A673 (cell line): ENCODE measurements around the gene NBAS. TPM values are rescaled to one million over a fixed set of nuclear protein-coding genes. Genes with fewer than 3 reads are reported as not detected.

Source experiments
- BruUV-seq: library from RNA; stranded (reverse); fragments of 400-500 nt; replicated peaks from 2 replicates; lab custom pipeline; 2021; lab: Mats Ljungman, UMichigan
- CTCF ChIA-PET: fragments of 300-600 bp; sonication (Branson Sonifier 250); formaldehyde crosslinking; loops from one replicate; lab custom pipeline; 2022; ENCODE audit warnings: antibody characterized with exemption; lab: Charles Lee
- POLR2A ChIA-PET: fragments of 300-600 bp; sonication (Branson Sonifier 250); formaldehyde crosslinking; loops from one replicate; lab custom pipeline; 2022; ENCODE audit warnings: antibody characterized with exemption; ENCODE audit not compliant: low non-redundant PET; lab: Charles Lee
- DNase-seq: peaks from one replicate; pipeline ENCODE4 v3.0.0-alpha.2; 2015; ENCODE audit warnings: low spot score
- H3K27ac ChIP-seq: fragments of 200-600 bp; sonication (generic); 2 replicates; pipeline ENCODE4 v1.5.1; 2016; ENCODE audit warnings: mixed run types, low read depth, mild to moderate bottlenecking, mixed read lengths, antibody characterized with exemption, low read length; ENCODE audit not compliant: poor library complexity, severe bottlenecking
- H3K27me3 ChIP-seq: fragments of 200-600 bp; sonication (generic); replicated peaks from 2 replicates; pipeline ENCODE4 v1.6.1; 2017; ENCODE audit warnings: mixed run types, low read depth, mild to moderate bottlenecking, mixed read lengths, antibody characterized with exemption, low read length; ENCODE audit not compliant: insufficient read depth, poor library complexity
- H3K36me3 ChIP-seq: fragments of 200-600 bp; sonication (generic); 2 replicates; pipeline ENCODE4 v1.6.1; 2016; ENCODE audit warnings: mixed run types, mild to moderate bottlenecking, mixed read lengths, antibody characterized with exemption, low read length; ENCODE audit not compliant: insufficient read depth, poor library complexity, severe bottlenecking
- H3K4me1 ChIP-seq: fragments of 200-600 bp; sonication (generic); 2 replicates; pipeline ENCODE4 v1.6.1; 2017; ENCODE audit warnings: mixed run types, mild to moderate bottlenecking, mixed read lengths, antibody characterized with exemption, low read length; ENCODE audit not compliant: insufficient read depth, poor library complexity, severe bottlenecking
- H3K4me3 ChIP-seq: fragments of 200-600 bp; sonication (generic); 2 replicates; pipeline ENCODE4 v1.5.1; 2016; ENCODE audit warnings: low read depth, mixed run types, mild to moderate bottlenecking, mixed read lengths, low read length; ENCODE audit not compliant: poor library complexity, severe bottlenecking
- H3K9me3 ChIP-seq: fragments of 200-600 bp; sonication (generic); 2 replicates; pipeline ENCODE4 v1.6.1; 2016; ENCODE audit warnings: mixed run types, low read depth, mild to moderate bottlenecking, mixed read lengths, antibody characterized with exemption, low read length; ENCODE audit not compliant: poor library complexity, severe bottlenecking
- CTCF ChIP-seq: fragments of 300-800, 200-600 bp; sonication (generic); conservative IDR thresholded peaks from 2 replicates; pipeline ENCODE4 v1.5.1; 2017; ENCODE audit warnings: low read depth, mild to moderate bottlenecking, antibody characterized with exemption, low read length, moderate library complexity, mixed read lengths
- EZH2 ChIP-seq: fragments of 200-600 bp; sonication (generic); IDR thresholded peaks from 2 replicates; pipeline ENCODE4 v1.6.1; 2017; ENCODE audit warnings: borderline replicate concordance, low read depth, mild to moderate bottlenecking, mixed read lengths, antibody characterized with exemption, low read length; ENCODE audit not compliant: poor library complexity, severe bottlenecking
- intact Hi-C: fragments of 100-400 bp; cut with micrococcal nuclease; formaldehyde crosslinking; loops from one replicate; pipeline ENCODE4 v1.10.0; 2022; ENCODE audit not compliant: unreplicated experiment
- total RNA-seq: library from RNA; stranded (reverse); gene quantifications from 2 replicates; pipeline ENCODE4 v1.2.3, GENCODE V29; 2021

The NBAS gene
- total RNA-seq, 1 experiment from 2014 or later = 38.7 TPM

- no peaks in the 10 kb centered on the region for H3K9me3 ChIP-seq
- intact Hi-C loops = no loop called here
- H3K4me3 ChIP-seq = no peak overlapping the region
- no peak for DNase-seq
- peaks cover 6% of the 10 kb centered on the region for H3K36me3 ChIP-seq
- CTCF ChIA-PET = no interaction called here
- H3K27me3 ChIP-seq = no peaks in the 10 kb centered on the region
- H3K27ac ChIP-seq = no peak overlapping the region
- POLR2A ChIA-PET = no interaction called here
- no peaks in the 10 kb centered on the region for H3K4me1 ChIP-seq
- no TSS peak for BruUV-seq
- no peak for TF ChIP-seq CTCF
- no peak for TF ChIP-seq EZH2
Measured at GRCh38 chr2:15510552-15510951, 50.6 kb downstream of the NBAS start.

- CTCF ChIA-PET = no interaction called here
- H3K9me3 ChIP-seq = no peaks in the 10 kb centered on the region
- H3K36me3 ChIP-seq = peaks cover 6% of the 10 kb centered on the region
- DNase-seq = no peak
- H3K4me3 ChIP-seq = no peak overlapping the region
- H3K4me1 ChIP-seq = no peaks in the 10 kb centered on the region
- TF ChIP-seq CTCF (no peak), EZH2 (no peak)
- POLR2A ChIA-PET = no interaction called here
- intact Hi-C loops = no loop called here
- no peak overlapping the region for H3K27ac ChIP-seq
- BruUV-seq = no TSS peak
- no peaks in the 10 kb centered on the region for H3K27me3 ChIP-seq
Measured at GRCh38 chr2:15510131-15510530, 51.0 kb downstream of the NBAS start.

GRCh38 chr2:15507697-15508096, 53.4 kb downstream of the NBAS start:
- POLR2A ChIA-PET = no interaction called here
- no TSS peak for BruUV-seq
- DNase-seq = no peak
- no peak for TF ChIP-seq CTCF
- no peak for TF ChIP-seq EZH2
- no peak overlapping the region for H3K4me3 ChIP-seq
- H3K27ac ChIP-seq = no peak overlapping the region
- H3K27me3 ChIP-seq = no peaks in the 10 kb centered on the region
- intact Hi-C loops = loop anchor here (5.0 kb wide), 1 partner anchor 875 kb away; the partner anchor contains the start of gene LRATD1
- H3K4me1 ChIP-seq = no peaks in the 10 kb centered on the region
- no peaks in the 10 kb centered on the region for H3K9me3 ChIP-seq
- H3K36me3 ChIP-seq = peaks cover 11% of the 10 kb centered on the region
- CTCF ChIA-PET = no interaction called here
